ENCODE results near the gene HMGXB3.

Gene HMGXB3

DNA sequence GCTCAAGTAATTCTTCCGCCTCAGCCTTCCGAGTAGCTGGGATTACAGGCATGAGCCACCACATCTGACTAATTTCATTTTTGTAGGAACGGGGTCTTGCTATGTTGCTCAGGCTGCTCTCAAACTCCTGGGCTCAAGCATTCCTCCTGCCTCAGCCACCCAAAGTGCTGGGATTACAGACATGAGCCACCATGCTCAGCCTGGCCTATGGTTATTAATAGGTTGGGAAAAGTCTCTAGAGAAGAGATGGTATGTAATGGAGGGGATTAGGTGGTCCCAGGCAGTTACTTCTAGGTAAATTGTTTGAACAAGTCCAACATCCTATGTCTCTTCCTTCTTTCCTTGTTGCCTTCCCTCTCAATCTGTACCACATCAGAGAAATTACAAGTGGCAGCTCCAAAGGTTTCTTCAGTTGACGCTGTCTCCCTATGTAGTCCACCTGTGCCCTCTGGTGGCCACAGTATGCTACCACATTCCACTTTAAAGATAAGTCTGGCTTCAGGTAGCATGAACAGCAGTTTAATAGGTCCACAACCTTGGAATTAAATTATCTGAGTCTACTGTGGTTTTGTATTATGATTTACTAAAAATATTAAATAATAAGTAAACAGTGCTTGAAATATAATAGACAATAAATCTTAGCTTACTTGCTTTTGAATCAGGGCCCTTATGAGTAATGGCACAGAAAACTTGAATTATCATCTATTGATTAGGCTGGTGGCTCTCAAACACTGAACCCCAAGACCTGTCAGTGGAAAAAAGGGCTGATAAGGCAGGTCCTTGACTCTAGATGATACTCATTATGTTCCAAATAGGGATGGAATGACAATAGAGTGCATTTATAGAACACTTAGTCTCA lies 9.8 kb upstream of the HMGXB3 start:
- DNase-seq, result peak; percentile 69

- DNase-seq, result no peak
These were observed 7.1 kb upstream of the HMGXB3 start for GRCh38 chr5:149993471-149993870.

DNA sequence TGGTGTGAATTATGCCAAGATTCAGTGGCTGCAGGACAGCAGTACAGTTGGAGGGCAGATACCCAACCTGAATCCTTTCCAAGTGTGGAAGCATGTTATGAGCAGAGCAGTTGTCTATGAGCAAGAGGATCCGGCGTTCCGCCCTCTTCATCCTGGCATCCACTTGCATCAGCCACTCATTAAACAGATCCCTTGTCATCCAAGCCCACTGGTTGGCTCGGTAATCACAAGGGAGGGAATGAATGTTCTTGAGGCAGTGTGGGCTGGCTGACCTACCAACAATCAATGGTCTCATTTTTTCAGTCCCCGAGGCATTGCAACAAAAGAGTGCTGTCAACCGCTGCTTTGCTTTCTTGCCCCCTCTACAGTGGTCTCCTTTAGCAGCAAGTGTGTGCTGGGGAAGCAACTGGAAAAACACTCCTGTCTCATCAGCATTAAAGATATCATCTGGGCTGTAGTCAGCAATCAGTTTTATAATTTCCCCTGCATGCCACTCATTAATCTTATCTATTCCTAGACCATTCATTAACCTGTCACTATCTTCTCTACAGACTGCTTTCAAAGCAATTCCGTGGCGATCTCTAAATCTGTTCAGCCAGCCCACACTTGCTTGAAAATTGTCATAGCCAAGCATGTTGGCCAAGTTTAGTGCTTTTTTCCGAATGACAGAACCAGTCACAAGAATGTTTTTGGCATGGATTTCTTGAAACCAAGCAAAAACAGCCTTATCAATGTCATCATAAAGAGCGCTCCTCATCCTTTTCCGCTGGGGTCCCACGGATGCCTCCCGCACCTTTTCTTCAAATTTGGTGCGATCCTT lies 4.9 kb upstream of the HMGXB3 start:
- DNase-seq, result no peak

GRCh38 chr5:149996205-149996890 lies 4.2 kb upstream of the HMGXB3 start:
- no peak for DNase-seq

DNA sequence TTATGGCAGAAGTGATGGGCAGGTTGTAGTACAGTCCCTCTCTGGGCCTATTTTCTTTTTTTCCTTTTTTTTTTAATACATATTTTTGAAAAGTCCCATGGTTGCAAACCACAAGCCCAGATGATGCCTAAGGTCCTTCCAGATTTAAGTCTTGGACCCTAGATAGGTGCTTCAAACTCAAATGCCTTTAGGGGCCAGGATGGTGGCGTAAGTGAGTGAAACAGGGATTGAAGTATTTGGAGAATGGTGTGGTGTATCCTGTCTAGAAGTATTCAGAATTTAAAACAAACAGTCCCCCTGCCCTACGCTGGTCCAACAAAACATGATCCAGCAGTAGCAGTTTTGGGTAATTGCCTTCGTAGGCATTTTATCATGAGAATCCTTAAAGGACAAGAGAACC lies 2.3 kb upstream of the HMGXB3 start:
- DNase-seq, result no peak

GRCh38 chr5:149999359-149999758 lies 1.2 kb upstream of the HMGXB3 start:
- DNase-seq, result no peak

DNA sequence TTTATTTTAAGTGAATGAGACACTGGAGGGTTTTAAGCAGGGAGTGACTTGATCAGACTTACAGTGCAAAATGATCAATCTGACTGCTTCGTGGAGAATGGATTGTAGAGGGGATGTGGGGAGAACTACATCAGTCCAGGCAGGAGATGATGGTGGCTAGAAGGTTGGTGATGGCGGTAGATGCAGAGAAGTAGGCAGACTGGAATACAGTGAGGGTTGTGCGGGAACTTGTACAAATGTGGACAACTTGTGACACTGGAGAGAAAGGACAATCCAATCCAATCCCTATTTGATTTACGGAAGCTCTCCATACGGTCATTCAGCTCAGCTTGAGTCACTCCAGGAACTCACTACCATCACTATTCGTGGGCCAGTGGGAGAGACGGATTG lies 678 bp upstream of the HMGXB3 start:
- no peak for DNase-seq

DNA sequence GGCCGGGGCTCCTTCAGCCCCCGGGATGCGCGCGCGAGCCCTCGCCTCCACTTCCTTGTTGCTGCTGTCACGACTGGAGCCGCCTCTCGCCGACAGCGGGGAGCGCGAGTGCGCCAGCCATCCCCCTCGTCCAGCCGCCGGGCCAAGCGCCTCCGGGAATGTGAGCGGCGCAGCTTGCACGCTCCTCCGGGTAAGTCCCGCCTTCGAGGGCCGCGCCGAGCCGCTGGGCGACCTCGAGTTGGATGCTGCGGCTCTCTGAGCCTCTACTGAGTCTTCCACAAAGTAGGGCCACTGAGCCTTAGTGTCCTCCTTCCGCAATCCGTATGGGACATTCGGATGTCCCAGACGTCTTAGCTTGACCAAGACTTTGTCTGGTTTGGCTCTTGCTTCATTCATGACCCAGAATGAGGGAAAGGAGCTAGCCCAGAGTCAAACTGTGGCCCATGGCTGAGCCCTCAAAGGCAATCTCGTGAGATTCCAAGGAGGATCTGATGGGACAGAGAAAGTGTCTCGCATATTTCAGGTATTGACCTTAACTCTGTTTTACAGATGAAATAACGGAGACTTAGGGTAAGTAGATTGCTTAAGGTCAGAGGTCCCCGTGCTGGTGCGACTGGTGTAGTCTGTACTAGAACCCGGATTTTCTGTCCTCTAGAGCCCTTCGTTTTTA lies 586 bp downstream of the HMGXB3 start:
- DNase-seq, result peak; percentile 39

- peak; percentile 57 for DNase-seq
These were observed 1.3 kb downstream of the HMGXB3 start for GRCh38 chr5:150001660-150002486.

GRCh38 chr5:150006318-150006717 lies 5.8 kb downstream of the HMGXB3 start:
- no peak for DNase-seq

DNA sequence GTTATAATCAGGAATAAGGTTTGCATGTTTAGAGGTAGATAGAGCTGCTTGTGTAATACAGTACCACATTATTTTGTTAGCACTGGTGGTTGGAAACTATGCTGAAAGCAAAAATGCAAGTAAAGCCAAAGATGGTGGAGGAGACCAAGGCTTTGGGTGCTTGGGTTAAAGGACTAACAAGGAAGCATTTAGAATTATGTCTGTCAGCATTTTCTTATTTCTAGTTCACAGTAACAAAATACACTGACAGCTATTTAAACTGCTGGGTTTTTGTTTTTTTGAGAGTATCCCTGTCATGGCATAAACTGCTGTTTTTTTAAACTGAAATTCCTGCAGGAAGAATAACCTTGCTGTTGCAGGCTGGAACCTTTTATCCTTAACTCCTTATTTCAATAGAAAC lies 6.5 kb downstream of the HMGXB3 start:
- DNase-seq, result no peak

- DNase-seq, result no peak
These were observed 9.3 kb downstream of the HMGXB3 start for GRCh38 chr5:150009671-150010387.

GRCh38 chr5:150013931-150014330 lies 13.4 kb downstream of the HMGXB3 start:
- no peak for DNase-seq

- DNase-seq, result no peak
These were observed 13.9 kb downstream of the HMGXB3 start for GRCh38 chr5:150014456-150014855.

- no peak for DNase-seq
These were observed 14.9 kb downstream of the HMGXB3 start for GRCh38 chr5:150015415-150015814.

DNA sequence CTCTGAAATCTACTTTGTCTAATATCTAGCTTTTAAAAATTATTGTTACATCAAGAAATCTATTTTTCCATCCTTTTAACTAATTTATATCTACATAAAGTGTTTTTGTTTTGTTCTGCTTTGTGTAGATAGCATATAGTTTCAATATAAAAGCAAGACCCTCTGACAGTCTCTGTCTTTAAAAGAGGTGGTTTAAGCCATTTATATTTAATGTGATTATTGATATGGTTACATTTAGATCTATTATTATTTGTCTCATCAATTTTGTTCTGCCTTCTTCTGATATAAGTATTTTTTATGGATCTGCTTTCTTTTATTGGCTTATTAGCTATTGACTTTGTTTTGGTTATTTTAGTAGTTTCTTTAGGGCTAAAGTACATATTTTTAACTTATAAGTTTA lies 16.0 kb downstream of the HMGXB3 start:
- no peak for DNase-seq

DNA sequence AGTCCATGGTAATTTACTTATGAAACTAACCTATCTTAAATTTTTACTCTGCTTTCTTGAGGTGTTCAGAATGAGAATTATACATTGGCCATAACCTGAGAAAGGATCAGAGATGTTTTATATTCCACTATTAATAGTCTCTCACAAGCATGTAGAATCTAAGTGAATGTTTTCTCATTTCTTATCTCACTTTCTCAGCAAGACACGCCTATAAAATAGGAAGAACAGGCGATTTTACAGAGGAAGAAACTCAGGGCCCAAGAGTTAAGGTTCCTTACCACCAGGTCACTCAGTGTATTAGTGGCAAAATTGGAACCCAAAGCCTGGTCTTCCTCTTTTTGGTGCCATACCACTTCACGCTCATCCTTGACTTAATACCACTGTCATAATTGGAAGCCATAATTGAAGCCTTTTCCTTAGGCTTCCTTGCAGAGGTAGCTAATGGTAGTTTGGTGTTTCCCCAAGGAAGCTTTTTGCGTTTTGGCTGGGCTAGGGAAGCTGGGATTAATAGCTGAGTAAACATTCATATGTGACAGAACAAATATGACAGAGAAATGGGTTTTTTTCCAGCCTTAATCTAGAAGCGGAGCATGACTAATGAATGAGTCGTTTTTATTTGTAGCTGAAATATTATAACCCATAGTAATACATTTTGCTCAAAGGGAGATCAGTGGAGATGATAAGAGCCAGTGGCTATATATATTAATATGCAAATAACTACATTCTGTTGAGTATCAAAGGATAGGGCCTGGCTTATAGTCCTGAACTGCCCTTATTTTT lies 16.9 kb downstream of the HMGXB3 start:
- DNase-seq, result no peak

DNA sequence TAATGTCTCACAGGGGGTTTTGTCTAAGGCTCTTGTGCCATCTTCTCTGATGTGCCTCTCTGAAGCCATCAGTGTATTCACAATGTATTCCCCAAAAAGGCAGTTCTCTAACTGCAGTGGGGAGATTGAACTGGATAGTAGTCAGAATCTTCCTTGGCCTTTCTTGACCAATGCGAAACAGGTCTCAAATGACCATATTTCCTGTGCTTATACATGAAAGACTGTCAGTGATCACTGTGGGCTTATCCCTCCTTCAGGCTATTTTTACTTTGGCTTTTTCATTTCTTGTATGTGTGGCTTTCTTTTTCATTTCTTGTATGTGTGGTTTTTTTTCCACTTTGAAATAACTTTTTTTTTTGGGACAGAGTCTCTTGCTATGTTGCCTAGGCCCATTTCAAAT lies 19.7 kb downstream of the HMGXB3 start:
- no peak for DNase-seq

GRCh38 chr5:150021491-150022157 lies 21.1 kb downstream of the HMGXB3 start:
- DNase-seq, result no peak

- DNase-seq, result no peak
These were observed 21.6 kb downstream of the HMGXB3 start for GRCh38 chr5:150022158-150022531.
